Activated CD8-positive, alpha-beta T cell treated with anti-CD3 and anti-CD28 coated beads, Interleukin-2, amount 10 ng/mL, durations not matched to agents 7 days and 5 days (primary cell): ENCODE data around the gene TDP2. TPM values are rescaled to one million over a fixed set of nuclear protein-coding genes. Genes with fewer than 3 reads are reported as not detected.

Experiments
- ATAC-seq: fragments of 150-1000 bp; cut with Tn5 transposase; one replicate; pipeline ENCODE4 v1.10.0; 2021; ENCODE audit warnings: moderate library complexity
- CTCF ChIA-PET: fragments of 350-600 bp; sonication (Branson Sonifier 250); formaldehyde crosslinking; loops from one replicate; lab custom pipeline; 2021; ENCODE audit warnings: antibody characterized with exemption; lab: Charles Lee
- POLR2A ChIA-PET: fragments of 350-600 bp; sonication (Branson Sonifier 250); formaldehyde crosslinking; loops from one replicate; lab custom pipeline; 2021; ENCODE audit warnings: antibody characterized with exemption; lab: Charles Lee
- DNase-seq: peaks from one replicate; pipeline ENCODE4 v3.0.0-alpha.2; 2020
- H3K27ac Mint-ChIP-seq: one replicate; pipeline ENCODE4 v1.8.0; 2021; ENCODE audit warnings: mild to moderate bottlenecking, mixed read lengths
- H3K27me3 Mint-ChIP-seq: one replicate; pipeline ENCODE4 v1.8.0; 2021; ENCODE audit warnings: low read depth, mixed read lengths
- H3K36me3 Mint-ChIP-seq: one replicate; pipeline ENCODE4 v1.8.0; 2021; ENCODE audit warnings: low read depth, mixed read lengths
- H3K4me1 Mint-ChIP-seq: one replicate; pipeline ENCODE4 v1.8.0; 2021; ENCODE audit warnings: low read depth, mixed read lengths
- H3K4me3 Mint-ChIP-seq: one replicate; pipeline ENCODE4 v1.8.0; 2021; ENCODE audit warnings: mild to moderate bottlenecking, mixed read lengths
- H3K9me3 Mint-ChIP-seq: one replicate; pipeline ENCODE4 v1.8.0; 2022; ENCODE audit warnings: mixed read lengths; ENCODE audit not compliant: insufficient read depth
- total RNA-seq, 2 experiments: library from RNA; stranded (reverse); gene quantifications; one replicate each; pipeline ENCODE4 v1.2.3, GENCODE V29; 2021

TDP2 gene
- total RNA-seq, 2 experiments from 2014 or later, result 43.0 to 44.0 TPM

DNA sequence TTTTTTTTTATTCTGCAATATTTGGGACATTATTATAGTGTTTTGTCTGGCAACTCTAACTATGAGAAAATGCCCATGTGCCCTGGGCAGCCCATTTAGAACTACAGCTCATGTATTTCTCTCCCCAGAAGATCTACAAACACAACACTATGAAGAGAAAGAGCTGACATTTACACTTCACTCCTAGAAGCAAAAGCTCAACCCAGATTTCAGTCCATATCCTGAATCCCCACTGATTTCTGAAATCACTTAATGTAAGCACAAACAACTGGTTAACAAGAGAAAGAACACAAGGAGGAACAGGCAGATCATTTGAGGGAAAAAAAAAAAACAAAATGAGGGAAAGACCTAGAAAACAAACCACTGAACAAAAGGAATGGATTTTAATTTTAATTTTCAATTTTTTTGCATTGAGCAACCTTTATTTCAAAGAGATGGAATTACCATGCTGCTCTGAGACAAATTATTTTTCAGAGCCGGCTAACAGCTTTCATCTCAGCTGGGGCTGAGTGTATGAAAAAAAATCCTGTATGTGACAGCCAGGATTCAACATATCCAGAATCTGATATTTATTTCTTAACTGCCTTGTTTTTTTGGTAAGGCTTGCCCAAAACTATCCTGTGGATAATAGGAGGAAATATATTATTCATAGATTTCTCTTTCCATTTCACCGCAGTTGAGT is 53.2 kb downstream of the TDP2 start:
- H3K4me3 Mint-ChIP-seq, result no peak overlapping the region
- no peaks in the 10 kb centered on the region for H3K9me3 Mint-ChIP-seq
- H3K27ac Mint-ChIP-seq, result no peak overlapping the region
- DNase-seq, result no peak
- ATAC-seq, result no peak
- CTCF ChIA-PET, result interaction anchor here (1.4 to 1.5 kb wide), 2 partner anchors 32 to 254 kb away, joined by 3 to 4 read pairs; no protein-coding TSS in a partner anchor
- H3K27me3 Mint-ChIP-seq, result peaks cover 11% of the 10 kb centered on the region
- POLR2A ChIA-PET, result no interaction called here
- no peaks in the 10 kb centered on the region for H3K4me1 Mint-ChIP-seq
- H3K36me3 Mint-ChIP-seq, result no peaks in the 10 kb centered on the region

DNA sequence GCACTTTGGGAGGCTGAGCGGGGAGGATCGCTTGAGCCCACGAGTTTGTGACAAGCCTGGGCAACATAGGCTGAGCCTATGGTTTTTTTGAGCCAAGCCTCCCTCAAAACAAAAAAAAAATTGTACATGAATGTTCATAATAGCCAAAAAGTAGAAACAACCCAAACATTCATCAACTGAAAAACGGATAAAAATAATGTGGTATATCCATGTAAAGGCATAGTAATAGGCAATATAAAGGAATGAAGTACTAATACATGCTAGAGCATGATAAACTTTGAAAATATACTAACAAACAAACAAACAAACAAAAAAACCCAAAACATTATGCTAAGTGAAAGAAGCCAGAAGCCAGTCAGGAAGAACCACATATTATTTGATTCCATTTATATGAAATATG is 56.0 kb downstream of the TDP2 start:
- Mint-ChIP-seq H3K9me3 (no peaks in the 10 kb centered on the region), H3K4me3 (no peak overlapping the region), H3K4me1 (no peaks in the 10 kb centered on the region), H3K27me3 (peaks cover 10% of the 10 kb centered on the region), H3K36me3 (no peaks in the 10 kb centered on the region), H3K27ac (no peak overlapping the region)
- no peak for DNase-seq
- ChIA-PET CTCF (no interaction called here), POLR2A (no interaction called here)
- ATAC-seq, result no peak

DNA sequence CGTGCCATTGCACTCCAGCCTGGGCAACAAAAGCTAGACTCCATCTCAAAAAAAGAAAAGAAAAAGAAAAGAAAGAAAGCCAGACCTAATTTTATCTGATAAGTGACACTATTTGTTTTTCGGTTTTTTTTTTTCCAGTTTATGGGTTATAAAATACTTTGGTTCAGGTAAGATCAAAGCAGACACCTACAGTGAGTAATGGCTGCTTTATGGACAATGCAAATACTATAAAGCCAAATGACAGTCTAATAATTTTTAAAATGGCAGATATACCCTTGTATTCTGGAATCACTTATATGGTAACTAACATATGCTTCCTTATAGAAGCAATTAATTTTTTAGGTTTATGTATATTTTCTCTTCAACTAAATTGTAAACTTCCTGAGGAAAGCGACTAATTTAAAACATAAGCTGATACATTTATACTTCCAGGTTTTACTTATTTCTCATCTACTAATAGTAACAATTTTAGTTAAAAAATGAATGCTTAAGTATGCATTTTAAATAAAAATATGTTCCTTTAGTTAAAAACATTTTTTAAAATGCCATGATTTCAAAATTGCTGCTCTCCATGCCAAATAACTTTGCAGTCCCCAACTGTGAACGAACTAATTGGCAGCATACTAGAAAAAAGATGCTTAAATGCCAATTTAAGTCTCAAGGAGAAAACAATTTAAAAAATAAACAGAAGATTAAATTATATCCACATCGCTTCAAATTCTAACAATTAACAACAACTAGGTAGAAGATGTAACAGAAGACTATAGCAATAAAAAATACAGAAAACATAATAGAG is 59.2 kb downstream of the TDP2 start:
- Mint-ChIP-seq H3K27ac (no peak overlapping the region), H3K27me3 (peaks cover 2% of the 10 kb centered on the region), H3K36me3 (no peaks in the 10 kb centered on the region), H3K4me3 (no peak overlapping the region), H3K9me3 (no peaks in the 10 kb centered on the region), H3K4me1 (no peaks in the 10 kb centered on the region)
- DNase-seq (no peak), ATAC-seq (no peak)
- ChIA-PET CTCF (interaction anchor here (1.0 kb wide), 1 partner anchor 24 kb away, joined by 5 read pairs; no protein-coding TSS in a partner anchor), POLR2A (no interaction called here)

DNA sequence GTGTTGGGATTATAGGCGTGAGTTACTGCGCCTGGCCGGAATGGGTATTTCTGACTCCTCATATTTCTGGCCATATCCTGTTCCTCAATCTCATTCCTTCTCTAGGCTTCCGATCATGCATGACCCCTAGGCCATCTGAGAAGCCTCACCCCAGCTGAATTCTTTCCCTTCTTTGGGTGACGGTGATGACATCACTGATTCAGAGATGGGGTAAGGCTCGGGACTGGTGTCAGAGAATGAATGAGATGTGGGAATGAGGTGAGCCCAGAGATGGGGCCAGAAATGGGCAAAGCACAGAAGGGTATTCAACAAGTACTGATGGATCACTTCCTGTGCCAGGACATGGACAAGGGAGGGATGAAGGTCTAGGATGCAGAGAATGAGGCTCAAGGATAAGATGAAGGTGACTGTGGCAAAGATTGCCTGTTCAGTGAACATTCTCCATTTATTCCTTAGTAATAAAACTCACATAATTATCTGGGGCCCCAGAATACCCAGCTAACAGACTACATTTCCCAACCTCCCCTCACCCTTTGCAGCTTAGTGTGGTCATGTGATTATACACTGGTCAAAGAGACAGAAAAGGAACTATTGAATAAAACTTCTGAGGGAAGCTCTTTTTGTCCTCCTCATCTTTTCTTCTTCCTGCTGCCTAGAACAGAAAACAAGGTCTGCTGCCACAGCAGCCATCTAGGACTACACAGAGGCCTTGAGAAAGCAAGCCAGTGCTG is 60.3 kb downstream of the TDP2 start:
- no peaks in the 10 kb centered on the region for H3K4me1 Mint-ChIP-seq
- no peaks in the 10 kb centered on the region for H3K36me3 Mint-ChIP-seq
- DNase-seq (no peak), ATAC-seq (no peak)
- no peaks in the 10 kb centered on the region for H3K9me3 Mint-ChIP-seq
- no peak overlapping the region for H3K4me3 Mint-ChIP-seq
- H3K27me3 Mint-ChIP-seq, result peaks cover 2% of the 10 kb centered on the region
- ChIA-PET POLR2A (no interaction called here), CTCF (interaction anchor here (1.0 kb wide), 1 partner anchor 23 kb away, joined by 5 read pairs; no protein-coding TSS in a partner anchor)
- H3K27ac Mint-ChIP-seq, result no peak overlapping the region

DNA sequence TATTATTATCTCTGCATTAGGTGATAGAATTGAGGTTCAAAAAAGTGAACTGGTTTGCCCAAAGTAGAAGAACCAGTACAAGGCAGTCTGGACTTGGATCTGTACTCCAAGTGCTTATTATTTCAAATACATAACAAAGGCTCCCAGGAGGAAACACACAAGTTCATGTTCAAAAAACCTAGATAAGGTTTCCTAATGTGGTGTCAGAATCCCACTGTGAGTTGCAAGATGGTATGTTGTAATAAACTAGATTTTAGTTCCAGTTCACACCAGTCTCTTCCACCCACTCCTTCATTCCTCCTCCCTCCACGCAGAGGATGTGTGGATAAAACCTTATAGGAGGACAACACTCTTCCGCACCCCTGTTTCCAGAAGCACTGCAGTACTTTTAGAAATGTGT is 63.5 kb downstream of the TDP2 start:
- no peak overlapping the region for H3K4me3 Mint-ChIP-seq
- POLR2A ChIA-PET, result no interaction called here
- ATAC-seq, result no peak
- DNase-seq, result no peak
- H3K27ac Mint-ChIP-seq, result no peak overlapping the region
- H3K9me3 Mint-ChIP-seq, result no peaks in the 10 kb centered on the region
- H3K27me3 Mint-ChIP-seq, result no peaks in the 10 kb centered on the region
- H3K36me3 Mint-ChIP-seq, result no peaks in the 10 kb centered on the region
- H3K4me1 Mint-ChIP-seq, result no peaks in the 10 kb centered on the region
- CTCF ChIA-PET, result no interaction called here

DNA sequence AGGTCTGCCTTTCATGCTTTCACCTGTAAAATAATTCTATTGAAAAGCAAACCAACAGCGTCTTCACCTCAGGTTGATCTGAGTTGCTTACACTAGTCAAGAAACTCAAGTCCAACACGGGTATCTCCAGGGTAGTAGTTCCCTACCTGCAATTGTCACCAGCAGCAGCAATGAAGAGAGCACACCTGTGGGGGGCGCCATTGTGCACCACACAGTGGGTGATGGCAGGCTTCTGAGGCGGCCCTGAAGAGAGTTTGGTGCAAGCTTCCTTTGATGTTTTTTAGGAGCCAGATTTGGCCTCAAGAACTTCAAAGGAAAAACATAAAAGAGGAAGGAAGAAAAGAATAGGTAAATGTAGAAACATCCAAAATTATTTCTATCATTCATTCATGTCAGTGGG is 65.8 kb downstream of the TDP2 start:
- DNase-seq (no peak), ATAC-seq (no peak)
- Mint-ChIP-seq H3K9me3 (no peaks in the 10 kb centered on the region), H3K4me3 (no peak overlapping the region), H3K27ac (no peak overlapping the region), H3K36me3 (no peaks in the 10 kb centered on the region), H3K27me3 (peaks cover 4% of the 10 kb centered on the region), H3K4me1 (no peaks in the 10 kb centered on the region)
- ChIA-PET POLR2A (no interaction called here), CTCF (interaction anchor here (0.8 to 1.2 kb wide), 3 partner anchors 15 to 318 kb away, joined by 3 to 4 read pairs (median 3); no protein-coding TSS in a partner anchor)

Other genes with a start within 250 kb of the TDP2 start
- under 1 TPM; 0.34 to 0.45 TPM for gene GPLD1, start 177.3 kb downstream of the TDP2 start, total RNA-seq
- 1 to 10 TPM; 4.8 to 4.9 TPM for gene ALDH5A1, start 171.9 kb downstream of the TDP2 start, total RNA-seq
- under 1 TPM in 1 of 2 experiments, not detected in 1; 0.10 TPM for gene KIAA0319, start 20.7 kb downstream of the TDP2 start, total RNA-seq
- gene ACOT13, start 178 bp upstream of the TDP2 start, total RNA-seq, result 10 to 100 TPM; 21.3 to 22.6 TPM
- 100 to 1,000 TPM; 121 to 128 TPM for gene C6orf62, start 52.3 kb upstream of the TDP2 start, total RNA-seq
- gene GMNN, start 108.0 kb upstream of the TDP2 start, total RNA-seq, result 10 to 100 TPM; 87.0 to 88.4 TPM
- 1 to 10 TPM in 1 of 2 experiments, under 1 TPM in 1; 0.97 to 1.7 TPM for gene ARMH2, start 132.0 kb upstream of the TDP2 start, total RNA-seq